A549 (cell line): ENCODE results near the gene GLRA2.

Experiments
- BCL3 ChIP-seq: fragments of >200 bp; sonication (Bioruptor Twin); formaldehyde crosslinking; IDR thresholded peaks from 3 replicates; pipeline ENCODE4 v1.6.1; 2016
- CTCF ChIP-seq: fragments of >200 bp; sonication (Bioruptor Twin); formaldehyde crosslinking; IDR thresholded peaks from 3 replicates; pipeline ENCODE4 v1.5.1; 2016
- ESRRA ChIP-seq: fragments of 150-350 bp; IDR thresholded peaks from 2 replicates; pipeline ENCODE4 v1.6.1; 2014; ENCODE audit warnings: mild to moderate bottlenecking, low read length, borderline replicate concordance
- HOXA7 ChIP-seq: fragments of 250-450 bp; sonication (Bioruptor Pico); IDR thresholded peaks from 2 replicates; pipeline ENCODE4 v1.5.0; 2020; ENCODE audit warnings: mild to moderate bottlenecking, moderate library complexity
- HOXB5 ChIP-seq: fragments of 250-450 bp; sonication (Bioruptor Pico); IDR thresholded peaks from 2 replicates; pipeline ENCODE4 v1.5.0; 2020; ENCODE audit warnings: mild to moderate bottlenecking, moderate library complexity
- MAFK ChIP-seq: fragments of 450-650 bp; IDR thresholded peaks from 2 replicates; pipeline ENCODE4 v1.6.1; 2014; ENCODE audit not compliant: partially characterized antibody
- RAD21 ChIP-seq, 2 experiments: fragments of >200 bp in 1 of 2; sonication (Bioruptor Twin) in 1 of 2; formaldehyde crosslinking in 1 of 2; IDR thresholded peaks in 1 of 2; conservative IDR thresholded peaks in 1 of 2; 2 replicates in 1 of 2; 3 replicates in 1 of 2; pipeline ENCODE4 v1.6.1; 2012 to 2018; ENCODE audit warnings: inconsistent platforms in 1 of 2
- USF2 ChIP-seq: fragments of 450-650 bp; IDR thresholded peaks from 2 replicates; pipeline ENCODE4 v1.6.1; 2014; ENCODE audit warnings: antibody characterized with exemption
- TF ChIP-seq, protein P1 (sequence below): IDR thresholded peaks from 2 replicates; pipeline ENCODE4 v1.6.1; 2012

DNA sequence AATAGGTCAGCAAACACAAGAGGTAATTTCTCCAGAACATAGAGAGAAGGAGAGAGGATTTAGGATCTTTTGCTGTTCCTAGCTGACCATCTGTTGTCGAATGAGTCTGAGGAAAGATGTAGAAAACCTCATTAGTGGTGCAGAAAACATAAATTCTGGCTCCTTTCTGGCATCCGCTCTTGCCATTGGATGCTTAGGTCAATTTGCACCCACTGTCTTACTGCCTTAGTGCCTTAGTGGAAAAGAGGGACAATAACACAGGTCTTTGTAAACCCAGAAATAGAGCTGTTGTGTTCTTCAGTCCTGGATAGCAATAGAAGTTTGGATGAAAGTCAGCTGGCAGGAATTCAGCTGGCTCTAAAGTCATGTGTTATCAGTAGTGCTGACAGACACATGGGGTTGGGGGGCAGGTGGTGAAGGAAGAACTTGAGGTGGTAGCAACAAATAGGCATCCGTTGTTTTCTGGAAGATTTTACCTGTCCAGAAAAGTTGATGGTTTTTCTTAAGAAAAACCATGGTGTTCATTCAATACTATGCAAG, 78.2 kb downstream of the GLRA2 start:
- TF ChIP-seq, protein P1, sequence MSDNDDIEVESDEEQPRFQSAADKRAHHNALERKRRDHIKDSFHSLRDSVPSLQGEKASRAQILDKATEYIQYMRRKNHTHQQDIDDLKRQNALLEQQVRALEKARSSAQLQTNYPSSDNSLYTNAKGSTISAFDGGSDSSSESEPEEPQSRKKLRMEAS, result no peak
- no peak for TF ChIP-seq RAD21 (conservative IDR thresholded peaks at IDR 0.05 in 1 of 2, IDR thresholded peaks at IDR 0.05 in 1 of 2)
- no peak for TF ChIP-seq CTCF
- no peak for TF ChIP-seq USF2
- TF ChIP-seq HOXA7 (CRISPR knock-in tag), result no peak
- no peak for TF ChIP-seq BCL3
- TF ChIP-seq HOXB5 (CRISPR knock-in tag), result no peak
- TF ChIP-seq ESRRA, result no peak
- TF ChIP-seq MAFK, result no peak
